Keratinocyte (primary cell): ENCODE results near the gene CCDC185.

Experiments used
- CTCF ChIP-seq, 3 experiments: IDR thresholded peaks in 1 of 3; conservative IDR thresholded peaks in 1 of 3; optimal IDR thresholded peaks in 1 of 3; 2 replicates in 2 of 3; 3 replicates in 1 of 3; pipeline versions ENCODE3 to v1.5.1; 2011; ENCODE audit warnings: low read length in 3 of 3, mild to moderate bottlenecking in 3 of 3, moderate library complexity in 2 of 3, control low read depth in 1 of 3, inconsistent platforms in 1 of 3; ENCODE audit not compliant: insufficient read depth in 2 of 3; ENCODE audit errors: extremely low read depth in 1 of 3
- EZH2 ChIP-seq: IDR thresholded peaks from one replicate; pipeline ENCODE4 v1.6.1; 2012; ENCODE audit warnings: inconsistent platforms, mild to moderate bottlenecking, low read length, moderate library complexity

GRCh38 chr1:223401873-223402789, 8.9 kb downstream of the CCDC185 start:
- TF ChIP-seq CTCF (optimal IDR thresholded peaks at IDR 0.05 in 1 of 3, IDR thresholded peaks at IDR 0.05 in 1 of 3, conservative IDR thresholded peaks at IDR 0.05 in 1 of 3; ENCODE audit: extremely low read depth in 1 of 3, insufficient read depth in 2 of 3, low read length in 3 of 3), result no peak
- TF ChIP-seq EZH2, result no peak
